ENCODE data around the gene SCRN3. TPM values are rescaled to one million over a fixed set of nuclear protein-coding genes. Genes with fewer than 3 reads are reported as not detected.

Gene SCRN3
- total RNA-seq, 1 donor from 2014 or later = 2.3 TPM

DNA sequence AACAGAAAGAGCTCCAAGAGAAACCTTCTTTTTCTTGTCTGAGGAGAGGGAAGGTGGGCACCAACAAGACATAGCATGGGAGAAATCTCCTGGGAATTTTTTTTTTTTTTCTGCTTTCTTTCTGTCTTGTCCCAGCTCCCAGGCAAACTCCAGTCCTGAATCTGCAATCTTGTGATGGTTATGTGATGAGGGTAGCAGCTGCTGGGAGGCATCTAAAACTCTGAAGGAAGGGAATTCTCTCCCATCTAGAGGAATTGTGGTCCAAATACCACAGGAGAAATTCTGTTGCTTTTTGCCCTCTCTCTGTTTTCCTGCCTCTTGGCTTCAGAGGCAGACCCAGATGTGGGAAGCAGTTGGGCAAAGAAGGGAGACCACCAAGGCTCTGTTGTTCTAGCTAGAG, 16.7 kb downstream of the SCRN3 start:
- H3K27ac ChIP-seq = no peak overlapping the region
- no peaks in the 10 kb centered on the region for H3K9me3 ChIP-seq
- no peaks in the 10 kb centered on the region for H3K4me1 ChIP-seq
- DNase-seq (ENCODE audit: low spot score in 2 of 2) = no peak
- H3K27me3 ChIP-seq = no peaks in the 10 kb centered on the region
- TF ChIP-seq, protein P1, sequence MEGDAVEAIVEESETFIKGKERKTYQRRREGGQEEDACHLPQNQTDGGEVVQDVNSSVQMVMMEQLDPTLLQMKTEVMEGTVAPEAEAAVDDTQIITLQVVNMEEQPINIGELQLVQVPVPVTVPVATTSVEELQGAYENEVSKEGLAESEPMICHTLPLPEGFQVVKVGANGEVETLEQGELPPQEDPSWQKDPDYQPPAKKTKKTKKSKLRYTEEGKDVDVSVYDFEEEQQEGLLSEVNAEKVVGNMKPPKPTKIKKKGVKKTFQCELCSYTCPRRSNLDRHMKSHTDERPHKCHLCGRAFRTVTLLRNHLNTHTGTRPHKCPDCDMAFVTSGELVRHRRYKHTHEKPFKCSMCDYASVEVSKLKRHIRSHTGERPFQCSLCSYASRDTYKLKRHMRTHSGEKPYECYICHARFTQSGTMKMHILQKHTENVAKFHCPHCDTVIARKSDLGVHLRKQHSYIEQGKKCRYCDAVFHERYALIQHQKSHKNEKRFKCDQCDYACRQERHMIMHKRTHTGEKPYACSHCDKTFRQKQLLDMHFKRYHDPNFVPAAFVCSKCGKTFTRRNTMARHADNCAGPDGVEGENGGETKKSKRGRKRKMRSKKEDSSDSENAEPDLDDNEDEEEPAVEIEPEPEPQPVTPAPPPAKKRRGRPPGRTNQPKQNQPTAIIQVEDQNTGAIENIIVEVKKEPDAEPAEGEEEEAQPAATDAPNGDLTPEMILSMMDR (IDR thresholded peaks at IDR 0.05) = no peak
- no peak overlapping the region for H3K4me3 ChIP-seq
- peaks cover 2 to 15% of the 10 kb centered on the region in 2 donors for H3K36me3 ChIP-seq
- intact Hi-C loops (cut with DNase I) = no loop called here

GRCh38 chr2:174428214-174428613, 32.7 kb downstream of the SCRN3 start:
- H3K9me3 ChIP-seq = no peaks in the 10 kb centered on the region
- TF ChIP-seq, protein P1 (IDR thresholded peaks at IDR 0.05) = no peak

GRCh38 chr2:174430066-174430465, 34.5 kb downstream of the SCRN3 start:
- Histone ChIP-seq H3K4me3 (no peak overlapping the region), H3K36me3 (peaks cover 0 to 3% of the 10 kb centered on the region in 2 donors), H3K27ac (no peak overlapping the region), H3K9me3 (no peaks in the 10 kb centered on the region), H3K27me3 (no peaks in the 10 kb centered on the region), H3K4me1 (no peaks in the 10 kb centered on the region)
- intact Hi-C loops (cut with DNase I) = no loop called here
- TF ChIP-seq, protein P1 (IDR thresholded peaks at IDR 0.05) = no peak
- DNase-seq (ENCODE audit: low spot score in 2 of 2) = no peak

More at GRCh38 chr2:174428214-174428613, 32.7 kb downstream of the SCRN3 start:
- Histone ChIP-seq H3K4me3 (no peak overlapping the region), H3K27ac (no peak overlapping the region), H3K36me3 (peaks cover 0 to 8% of the 10 kb centered on the region in 2 donors), H3K27me3 (no peaks in the 10 kb centered on the region), H3K4me1 (no peaks in the 10 kb centered on the region)
- intact Hi-C loops (cut with DNase I) = no loop called here
- no peak for DNase-seq (ENCODE audit: low spot score in 2 of 2)

DNA sequence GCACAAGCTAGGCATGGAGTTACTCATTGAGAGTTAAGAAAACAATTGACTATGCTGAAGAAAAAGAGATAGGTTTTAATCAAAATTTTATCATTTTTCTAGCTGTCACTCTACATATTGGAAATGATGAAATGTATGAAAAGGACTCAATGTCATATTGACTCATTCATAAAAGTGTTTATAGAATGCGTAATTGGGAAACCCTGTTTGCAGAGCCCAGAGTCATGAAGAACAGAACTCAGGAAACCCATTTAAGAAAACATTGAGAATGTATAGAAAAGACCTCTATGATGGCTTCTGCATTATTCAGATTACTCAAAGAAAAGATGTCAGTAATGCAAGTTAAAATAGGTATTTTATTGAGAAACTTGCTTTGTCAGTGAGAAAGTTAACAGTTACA, 36.4 kb downstream of the SCRN3 start:
- H3K27ac ChIP-seq = no peak overlapping the region
- DNase-seq (ENCODE audit: low spot score in 2 of 2) = no peak
- no peaks in the 10 kb centered on the region for H3K36me3 ChIP-seq
- TF ChIP-seq, protein P1 (IDR thresholded peaks at IDR 0.05) = no peak
- H3K9me3 ChIP-seq = no peaks in the 10 kb centered on the region
- H3K27me3 ChIP-seq = no peaks in the 10 kb centered on the region
- intact Hi-C loops (cut with DNase I) = no loop called here
- H3K4me1 ChIP-seq = no peaks in the 10 kb centered on the region
- H3K4me3 ChIP-seq = no peak overlapping the region

DNA sequence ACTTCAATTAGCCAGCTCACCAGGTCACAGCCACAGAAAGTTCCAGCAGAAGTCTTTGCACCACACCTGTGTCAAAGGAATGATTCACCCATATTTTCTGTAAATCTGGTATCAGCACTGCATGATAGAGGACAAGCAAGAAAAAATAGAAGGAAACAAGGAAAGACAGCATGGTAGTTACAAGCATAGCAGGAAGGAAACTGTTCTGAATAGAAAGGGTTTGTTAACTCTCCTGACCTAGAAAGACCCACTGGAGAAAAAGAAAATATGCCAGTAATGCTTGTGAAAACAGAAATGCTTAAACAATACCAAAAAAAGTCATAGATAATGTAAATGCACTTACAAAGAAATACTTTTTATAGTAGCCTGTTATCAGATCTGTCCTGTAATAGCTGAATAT, 40.8 kb downstream of the SCRN3 start:
- Histone ChIP-seq H3K27me3 (no peaks in the 10 kb centered on the region), H3K4me3 (no peak overlapping the region), H3K4me1 (peaks cover 0 to 2% of the 10 kb centered on the region in 2 donors), H3K9me3 (no peaks in the 10 kb centered on the region), H3K36me3 (no peaks in the 10 kb centered on the region), H3K27ac (no peak overlapping the region)
- intact Hi-C loops (cut with DNase I) = no loop called here
- TF ChIP-seq, protein P1 (IDR thresholded peaks at IDR 0.05) = no peak
- DNase-seq (ENCODE audit: low spot score in 2 of 2) = no peak
